ENCODE results near the gene TBX18. TPM values are rescaled to one million over a fixed set of nuclear protein-coding genes. Genes with fewer than 3 reads are reported as not detected.

TBX18 gene
- total and polyA plus RNA-seq, 9 of the 15 experiments (the other 6 are each of a cell fraction or from before 2014, with no cell fraction given) = 4.0 to 36.1 (median 20.7) TPM

- TF ChIP-seq ZNF609 (CRISPR knock-in tag; IDR thresholded peaks at IDR 0.05; ENCODE audit: borderline replicate concordance) (no peak), TAF9B (IDR thresholded peaks at IDR 0.05; ENCODE audit: partially characterized antibody) (no peak), CREBBP (IDR thresholded peaks at IDR 0.05; ENCODE audit: low read depth, low read length) (no peak), ATF1 (CRISPR knock-in tag; IDR thresholded peaks at IDR 0.05) (peak; percentile 63), ATF1 (tag; IDR thresholded peaks at IDR 0.05) (peak; percentile 92), WHSC1 (IDR thresholded peaks at IDR 0.05; ENCODE audit: low read length) (no peak), ZEB2 (IDR thresholded peaks at IDR 0.05) (no peak), PTRF (tag; IDR thresholded peaks at IDR 0.05) (no peak), TCF3 (CRISPR knock-in tag; IDR thresholded peaks at IDR 0.05) (no peak; the same call in 1 of the 2 replicates), CAMTA2 (CRISPR knock-in tag; conservative IDR thresholded peaks at IDR 0.05) (no peak), GMEB1 (CRISPR knock-in tag; IDR thresholded peaks at IDR 0.05) (peak; percentile 40; the same call in 1 of the 2 replicates), ARID3A (IDR thresholded peaks at IDR 0.05; ENCODE audit: borderline replicate concordance, low read depth, low read length) (no peak), NFRKB (IDR thresholded peaks at IDR 0.05; ENCODE audit: low read depth) (0 out of 2 replicates have a peak, but pooled peaks have one; percentile 14), NR0B1 (IDR thresholded peaks at IDR 0.05; ENCODE audit: partially characterized antibody) (no peak), ARID2 (IDR thresholded peaks at IDR 0.05) (no peak), CBX5 (IDR thresholded peaks at IDR 0.05; ENCODE audit: borderline replicate concordance, low read depth) (no peak), OTX1 (CRISPR knock-in tag; IDR thresholded peaks at IDR 0.05) (no peak), SMARCC2 (IDR thresholded peaks at IDR 0.05; ENCODE audit: low read depth) (no peak; the same call in 1 of the 2 replicates), MCM5 (IDR thresholded peaks at IDR 0.05; ENCODE audit: low read depth) (no peak), MCM3 (IDR thresholded peaks at IDR 0.05) (no peak)
These were observed at the start of gene TBX18 (continued) for GRCh38 chr6:84764332-84765049.
